Cardiac fibroblast (primary cell): ENCODE measurements around the gene POMP.
A peak's percentile ranks its signal among the peaks of the same experiment; 100 is the strongest.

ENCODE experiments used
- DNase-seq, 2 donors: peaks; one replicate each; pipeline versions ENCODE4 v3.0.0 to v3.0.0-alpha.2; 2010; ENCODE audit warnings: low read depth in 2 of 2
- H3K4me3 ChIP-seq, 2 donors: replicated peaks in 1 of 2; 1 replicate in 1 of 2; 2 replicates in 1 of 2; pipeline ENCODE4 v1.5.1; 2011; ENCODE audit warnings: low read depth in 2 of 2, low read length in 2 of 2, mild to moderate bottlenecking in 2 of 2, moderate library complexity in 1 of 2
- TF ChIP-seq, protein P1 (sequence below): IDR thresholded peaks from one replicate; pipeline ENCODE4 v1.5.1; 2011; ENCODE audit warnings: low read depth, mild to moderate bottlenecking, low read length, inconsistent platforms

The POMP gene

DNA sequence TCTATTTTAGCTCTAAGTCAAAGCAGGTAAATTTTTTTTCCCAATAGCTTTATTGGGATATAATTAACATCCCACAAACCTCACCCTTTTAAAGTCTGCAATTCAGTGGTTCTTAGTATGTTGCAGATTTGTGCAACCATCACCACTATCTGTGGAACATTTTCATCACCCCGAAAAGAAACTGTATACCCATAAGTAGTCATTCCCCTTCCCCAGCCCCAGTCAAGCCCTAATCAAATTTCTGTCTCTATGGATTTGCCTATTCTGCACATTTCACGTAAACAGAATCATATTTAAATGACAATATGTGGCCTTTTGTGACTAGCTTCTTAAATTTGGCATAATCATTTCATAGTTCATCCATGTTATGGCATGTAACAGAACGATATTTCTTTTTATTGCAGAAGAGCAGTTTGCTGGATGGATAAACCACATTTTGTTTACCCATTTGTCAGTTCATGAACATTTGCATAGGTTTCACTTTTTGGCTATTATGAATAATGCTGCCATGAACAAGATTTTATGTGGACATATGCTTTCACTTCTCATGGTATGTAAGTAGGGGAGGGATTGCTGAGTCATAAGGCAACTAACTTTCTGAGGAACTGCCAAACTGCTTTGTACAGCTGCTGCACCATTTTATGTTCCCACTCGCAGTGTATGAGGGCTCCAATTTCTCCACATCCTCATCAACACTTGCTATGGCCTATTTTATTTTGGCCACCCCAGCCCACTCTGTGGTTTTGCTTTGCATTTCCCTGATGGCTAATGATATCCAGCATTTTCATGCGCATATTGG lies 48.9 kb downstream of the POMP start:
- H3K4me3 ChIP-seq, result no peak overlapping the region
- TF ChIP-seq, protein P1, sequence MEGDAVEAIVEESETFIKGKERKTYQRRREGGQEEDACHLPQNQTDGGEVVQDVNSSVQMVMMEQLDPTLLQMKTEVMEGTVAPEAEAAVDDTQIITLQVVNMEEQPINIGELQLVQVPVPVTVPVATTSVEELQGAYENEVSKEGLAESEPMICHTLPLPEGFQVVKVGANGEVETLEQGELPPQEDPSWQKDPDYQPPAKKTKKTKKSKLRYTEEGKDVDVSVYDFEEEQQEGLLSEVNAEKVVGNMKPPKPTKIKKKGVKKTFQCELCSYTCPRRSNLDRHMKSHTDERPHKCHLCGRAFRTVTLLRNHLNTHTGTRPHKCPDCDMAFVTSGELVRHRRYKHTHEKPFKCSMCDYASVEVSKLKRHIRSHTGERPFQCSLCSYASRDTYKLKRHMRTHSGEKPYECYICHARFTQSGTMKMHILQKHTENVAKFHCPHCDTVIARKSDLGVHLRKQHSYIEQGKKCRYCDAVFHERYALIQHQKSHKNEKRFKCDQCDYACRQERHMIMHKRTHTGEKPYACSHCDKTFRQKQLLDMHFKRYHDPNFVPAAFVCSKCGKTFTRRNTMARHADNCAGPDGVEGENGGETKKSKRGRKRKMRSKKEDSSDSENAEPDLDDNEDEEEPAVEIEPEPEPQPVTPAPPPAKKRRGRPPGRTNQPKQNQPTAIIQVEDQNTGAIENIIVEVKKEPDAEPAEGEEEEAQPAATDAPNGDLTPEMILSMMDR, result no peak
- peak; percentile 80 to 85 for DNase-seq

DNA sequence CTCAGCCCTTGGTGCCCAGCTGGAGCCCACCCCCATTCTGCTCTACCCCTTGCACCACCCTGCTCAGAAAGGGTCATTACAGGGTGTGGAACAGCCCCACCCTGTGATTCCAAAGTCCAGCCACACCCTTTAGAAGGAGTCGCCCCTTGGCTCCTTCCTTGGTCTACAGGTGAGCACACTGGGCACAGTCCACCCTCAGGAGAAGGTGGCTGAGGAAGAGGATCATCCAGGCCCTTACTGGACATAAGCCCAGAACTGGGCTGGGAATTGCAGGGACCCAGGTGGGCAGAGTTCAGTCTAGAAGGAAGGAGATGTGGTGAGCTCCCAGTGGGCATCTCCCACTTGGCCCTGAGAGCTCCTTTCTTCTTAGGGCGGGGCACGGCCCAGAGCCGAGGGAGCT lies 51.2 kb downstream of the POMP start:
- no peak for DNase-seq
- TF ChIP-seq, protein P1, result no peak
- no peak overlapping the region for H3K4me3 ChIP-seq

DNA sequence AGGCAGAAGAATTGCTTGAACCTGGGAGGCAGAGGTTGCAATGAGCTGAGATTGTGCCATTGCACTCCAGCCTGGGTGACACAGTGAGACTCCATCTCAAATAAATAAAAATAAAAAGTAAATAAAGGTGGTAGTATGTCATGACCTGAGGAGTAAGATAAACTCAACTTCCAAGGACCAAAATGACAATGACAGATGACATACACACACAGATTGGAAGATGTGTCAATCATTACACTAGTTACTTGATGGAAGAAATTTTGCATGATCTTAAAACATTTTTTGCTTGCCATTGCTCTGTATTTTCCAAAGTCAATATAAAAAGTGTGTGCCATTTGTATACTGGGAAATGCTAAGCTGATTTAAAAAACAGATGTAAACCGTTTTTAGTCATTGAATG lies 55.7 kb downstream of the POMP start:
- TF ChIP-seq, protein P1, result no peak
- no peak for DNase-seq

DNA sequence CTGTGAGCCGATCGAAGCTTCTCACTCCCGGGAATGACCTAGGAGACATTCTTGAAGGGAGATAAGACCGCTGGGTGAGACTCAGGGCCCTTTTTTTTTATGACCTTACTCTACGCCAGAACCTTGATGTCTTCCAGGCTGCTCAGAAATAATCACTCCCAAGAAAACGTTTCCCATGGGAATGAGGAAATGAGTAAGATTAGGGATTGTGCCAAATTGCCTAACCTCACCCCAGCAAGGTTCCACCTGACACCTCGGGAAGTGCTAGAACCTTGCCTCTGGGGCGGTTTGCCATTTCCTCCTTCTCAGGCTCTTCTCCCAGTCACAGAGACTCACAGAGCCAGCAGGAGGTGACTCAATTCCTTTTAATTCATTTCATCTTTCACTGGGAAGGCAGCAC lies 57.6 kb downstream of the POMP start:
- TF ChIP-seq, protein P1, result no peak
- peak; percentile 89 to 93 for DNase-seq
- H3K4me3 ChIP-seq, result peak overlapping the region in 1 of 2 donors; percentile 19

More for the DNA sequence above, 55.7 kb downstream of the POMP start:
- H3K4me3 ChIP-seq, result no peak overlapping the region

DNA sequence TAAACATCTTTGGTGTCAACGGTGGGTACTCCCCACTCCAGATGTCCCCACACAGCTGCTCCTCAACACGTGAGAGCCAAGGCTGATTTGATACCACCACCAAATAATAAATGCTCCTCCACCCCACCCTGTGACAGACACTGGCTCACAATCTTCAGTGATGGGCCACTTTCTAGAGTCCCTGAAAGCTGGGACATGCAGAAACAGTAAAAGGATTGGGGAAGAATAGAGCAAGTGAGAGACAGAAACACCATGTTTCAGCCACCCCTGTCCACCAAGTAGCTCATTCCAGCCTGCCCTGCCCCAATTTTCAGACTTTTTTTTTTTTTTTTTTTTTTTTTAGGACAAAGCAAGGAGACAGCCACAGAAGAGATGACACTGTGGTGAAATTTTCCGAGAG lies 58.2 kb downstream of the POMP start:
- no peak for DNase-seq
- peak overlapping the region in 1 of 2 donors; percentile 79 for H3K4me3 ChIP-seq
- TF ChIP-seq, protein P1, result no peak

DNA sequence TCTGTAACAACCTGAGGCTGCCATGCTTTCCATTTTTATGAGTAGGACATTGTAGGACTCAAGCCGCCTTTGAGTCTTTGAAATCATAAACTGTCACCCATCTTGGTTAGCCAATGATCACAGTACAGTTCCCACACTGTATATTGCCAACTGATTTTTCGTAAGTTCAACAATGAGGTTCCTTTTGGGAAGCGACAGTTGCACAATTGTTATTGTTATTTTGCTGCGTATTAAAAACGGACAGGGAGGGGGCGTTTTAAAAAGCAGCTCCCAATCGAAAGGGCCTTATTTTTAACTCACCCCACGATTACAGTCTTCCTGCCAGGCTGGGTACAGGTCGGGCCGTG lies 59.2 kb downstream of the POMP start:
- DNase-seq, result peak; percentile 57 to 76
- H3K4me3 ChIP-seq, result peak overlapping the region; percentile 76 to 79
- TF ChIP-seq, protein P1, result no peak
